ENCODE data around the gene PCSK6.
A peak's percentile ranks its signal among the peaks of the same experiment; 100 is the strongest.
"Not testable (repeated sequence)": the region's sequence is repeated elsewhere in the genome, so short reads cannot be mapped to it uniquely, and the experiment has no call there.

Gene PCSK6

DNA sequence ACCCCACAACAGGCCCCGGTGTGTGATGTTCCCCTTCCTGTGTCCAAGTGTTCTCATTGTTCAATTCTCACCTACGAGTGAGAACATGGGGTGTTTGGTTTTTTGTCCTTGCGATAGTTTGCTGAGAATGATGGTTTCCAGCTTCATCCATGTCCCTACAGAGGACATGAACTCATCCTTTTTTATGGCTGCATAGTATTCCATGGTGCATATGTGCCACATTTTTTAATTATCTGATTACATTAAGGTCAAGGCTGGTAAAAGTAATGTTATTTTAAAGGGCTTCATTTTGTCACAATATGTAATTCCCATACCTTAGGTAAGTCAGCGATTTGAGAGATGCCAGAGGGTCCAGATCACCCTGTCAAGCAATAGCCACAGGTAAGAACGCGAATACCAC lies 202.2 kb downstream of the PCSK6 start:
- not testable (repeated sequence) for DNase-seq (ENCODE audit: low read depth in 1 of 2, low spot score in 1 of 2)

DNA sequence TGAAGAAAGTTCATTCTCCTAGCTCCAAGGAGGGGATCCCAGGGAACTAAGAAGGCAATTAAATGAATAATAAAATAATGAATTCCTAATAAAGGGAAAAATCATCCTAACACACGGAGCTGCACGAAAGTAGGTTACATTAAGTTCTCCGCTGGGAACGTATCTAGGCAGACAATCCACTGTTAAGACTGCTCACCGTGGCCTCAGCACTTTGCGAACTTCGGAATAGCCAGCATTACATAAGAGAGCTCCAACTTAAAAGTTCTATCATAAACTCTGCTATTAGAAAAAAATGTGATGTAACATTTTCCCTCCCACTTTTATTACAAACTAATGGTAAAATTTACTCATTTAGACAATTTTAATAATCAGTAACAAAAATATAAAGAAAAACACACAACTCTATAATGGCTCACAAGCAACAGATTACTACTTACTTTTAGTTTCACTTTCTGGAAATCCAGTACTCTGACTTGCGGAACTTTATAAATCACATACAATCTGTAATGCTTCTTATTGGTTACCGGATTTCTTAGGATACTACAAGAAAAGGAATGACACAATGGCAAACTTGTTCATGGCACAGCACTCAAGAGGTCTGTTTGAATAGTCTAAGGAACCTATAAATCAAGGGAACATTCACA lies 202.9 kb downstream of the PCSK6 start:
- DNase-seq (ENCODE audit: low read depth in 1 of 2, low spot score in 1 of 2), result no peak

DNA sequence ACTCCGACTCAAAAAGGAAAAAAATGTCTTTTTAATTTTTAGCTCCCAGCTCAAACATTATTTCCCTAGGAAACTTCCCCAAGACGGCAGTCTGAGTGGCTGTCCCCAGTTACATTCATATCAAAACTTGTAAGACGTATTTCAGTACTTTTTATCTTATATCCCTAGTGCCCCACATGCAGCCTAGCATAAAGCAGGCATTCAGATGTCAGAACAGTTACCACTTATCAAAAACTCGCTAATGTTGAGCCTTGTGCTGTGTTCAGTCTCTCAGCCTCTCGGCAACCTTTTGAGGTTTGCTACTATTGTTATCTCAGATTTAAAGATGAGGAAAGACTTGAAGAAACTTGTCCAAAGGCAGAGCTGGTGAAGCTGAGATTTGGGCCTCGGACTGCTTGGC lies 205.6 kb downstream of the PCSK6 start:
- DNase-seq (ENCODE audit: low read depth in 1 of 2, low spot score in 1 of 2), result no peak

DNA sequence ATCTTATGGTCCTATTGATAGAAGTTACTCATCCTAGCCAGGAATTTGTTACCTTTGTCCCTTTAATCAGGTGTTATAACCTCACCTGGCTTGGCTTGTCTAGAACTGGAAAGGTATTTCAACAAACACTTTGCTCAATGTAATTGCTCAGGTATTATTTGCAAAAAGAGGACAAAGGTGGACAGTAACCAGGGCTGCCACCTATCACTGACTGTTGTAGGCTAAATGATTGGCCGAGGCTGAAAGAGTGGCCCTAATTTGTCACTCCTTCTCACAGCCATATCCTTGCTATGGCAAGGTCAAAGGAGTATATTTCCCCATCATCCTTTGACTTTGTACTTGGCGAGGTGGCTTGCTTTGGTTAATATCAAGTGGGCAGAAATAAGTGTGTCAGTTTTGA lies 209.5 kb downstream of the PCSK6 start:
- DNase-seq (ENCODE audit: low read depth in 1 of 2, low spot score in 1 of 2), result no peak

DNA sequence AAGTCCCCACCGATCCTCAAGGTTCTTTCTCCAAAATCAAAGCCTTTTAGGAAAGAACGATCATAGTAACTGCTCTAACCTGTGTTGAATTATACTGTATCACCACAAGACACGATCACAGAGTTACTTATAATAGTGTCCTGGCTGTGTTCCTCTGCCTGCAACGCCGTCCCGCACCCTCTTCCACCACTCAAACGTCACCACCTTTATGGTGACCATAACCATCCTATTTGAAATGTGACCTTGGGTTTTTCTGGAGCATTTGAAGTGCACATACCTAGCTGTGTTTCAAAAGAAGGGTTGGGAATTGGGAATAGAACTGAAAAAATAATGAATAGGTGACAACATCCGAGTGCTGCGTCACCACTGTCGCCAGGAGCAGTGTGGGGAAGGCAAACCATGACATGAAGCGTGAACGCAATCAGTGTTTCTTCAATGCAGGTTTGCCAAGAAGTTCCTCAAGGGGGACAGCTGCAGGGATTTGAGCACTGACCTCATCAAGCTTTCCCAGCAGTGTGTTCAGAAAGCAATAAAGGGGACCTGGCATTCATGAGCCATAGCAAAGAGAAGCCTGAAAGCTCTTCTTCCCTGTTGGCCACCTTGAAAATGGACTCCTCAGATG lies 211.5 kb downstream of the PCSK6 start:
- DNase-seq (ENCODE audit: low read depth in 1 of 2, low spot score in 1 of 2), result no peak

DNA sequence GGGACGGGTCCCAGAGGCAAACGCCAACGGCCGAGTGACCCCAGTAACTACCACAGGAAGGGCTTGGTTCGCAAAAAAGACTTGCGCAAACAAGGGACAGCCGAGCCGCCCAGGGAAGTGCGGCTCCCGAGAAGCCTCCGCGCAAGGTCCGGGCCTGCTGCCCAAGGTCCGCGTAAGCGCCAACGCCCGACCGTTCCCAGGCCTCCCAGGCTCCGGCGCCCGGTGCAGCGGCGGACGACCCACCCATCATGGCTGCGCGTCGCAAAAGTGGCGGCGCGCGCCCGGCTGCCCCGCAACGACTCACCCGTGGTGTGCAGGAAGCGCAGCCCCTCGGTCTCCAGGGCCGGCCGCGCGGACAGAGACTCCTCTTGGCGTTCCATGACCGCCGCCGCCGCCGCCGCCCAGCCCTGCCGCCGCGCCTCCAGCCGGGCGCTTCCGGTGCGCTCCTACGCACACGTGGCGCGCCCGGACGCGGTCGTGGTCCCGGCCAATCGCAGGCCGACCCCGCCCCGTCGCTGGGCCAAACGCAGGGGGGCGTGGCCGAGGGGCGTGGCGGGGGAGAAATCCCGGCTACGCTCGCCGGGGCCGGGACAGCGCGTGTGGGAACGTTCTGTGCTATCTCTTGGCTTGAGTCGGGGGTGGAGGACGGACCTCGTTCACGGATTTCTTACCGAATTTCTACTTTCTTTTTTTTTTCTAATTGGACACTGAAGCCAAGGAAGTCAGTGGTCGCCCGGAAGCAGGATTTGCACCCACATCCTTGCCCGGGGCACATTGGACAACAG lies 212.3 kb downstream of the PCSK6 start, which contains the start of gene SELENOS:
SELENOS (minus strand) TSS at position 448 of the 785 bp plus-strand sequence; CDS start at position 380, 68 bp downstream.
- DNase-seq (ENCODE audit: low read depth in 1 of 2, low spot score in 1 of 2), result peak; percentile 74 to 84

DNA sequence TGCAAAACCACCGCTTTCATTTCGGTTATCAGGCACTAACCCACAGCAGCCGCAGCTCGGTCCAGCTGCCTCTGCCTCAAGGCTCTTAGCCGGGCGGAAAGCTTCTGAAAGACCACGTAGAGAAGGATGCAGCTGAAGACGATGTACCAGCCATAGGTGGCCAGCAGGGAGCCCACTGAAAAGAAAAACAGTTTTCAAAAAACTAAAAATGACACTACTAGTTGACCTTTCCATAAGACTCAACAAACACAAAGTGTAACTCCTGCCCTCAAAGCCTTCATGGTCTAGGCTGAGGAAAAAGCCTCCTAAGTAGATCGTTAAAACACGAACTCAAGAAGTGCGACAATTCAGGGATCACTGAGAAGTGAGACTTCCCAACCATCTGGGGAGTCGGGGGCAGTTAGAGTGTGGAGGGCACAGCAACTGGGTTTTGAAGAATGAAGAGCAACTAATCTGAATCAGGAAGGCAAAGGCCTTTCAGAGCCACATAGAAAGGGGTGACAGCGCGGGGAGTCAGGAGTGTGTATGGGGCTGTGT lies 212.9 kb downstream of the PCSK6 start:
- DNase-seq (ENCODE audit: low read depth in 1 of 2, low spot score in 1 of 2), result no peak

DNA sequence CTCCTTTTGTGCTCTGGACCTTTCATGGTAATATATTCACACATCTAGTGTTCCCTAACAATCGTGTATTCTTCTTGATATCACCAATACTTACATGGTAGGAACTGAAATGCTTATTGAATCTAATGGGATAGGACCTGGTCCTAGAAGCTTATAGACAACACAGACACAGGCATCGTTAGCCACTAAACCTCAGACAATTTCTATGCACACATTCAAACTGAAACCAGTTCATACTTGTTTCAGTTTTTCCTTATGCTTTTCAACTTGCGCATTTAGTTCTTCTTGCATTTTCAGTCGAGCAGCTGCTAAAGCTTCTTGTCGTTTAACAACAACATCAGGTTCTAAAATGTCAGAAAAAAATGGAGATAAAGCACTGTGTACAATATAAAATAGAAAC lies 214.5 kb downstream of the PCSK6 start:
- DNase-seq (ENCODE audit: low read depth in 1 of 2, low spot score in 1 of 2), result no peak

DNA sequence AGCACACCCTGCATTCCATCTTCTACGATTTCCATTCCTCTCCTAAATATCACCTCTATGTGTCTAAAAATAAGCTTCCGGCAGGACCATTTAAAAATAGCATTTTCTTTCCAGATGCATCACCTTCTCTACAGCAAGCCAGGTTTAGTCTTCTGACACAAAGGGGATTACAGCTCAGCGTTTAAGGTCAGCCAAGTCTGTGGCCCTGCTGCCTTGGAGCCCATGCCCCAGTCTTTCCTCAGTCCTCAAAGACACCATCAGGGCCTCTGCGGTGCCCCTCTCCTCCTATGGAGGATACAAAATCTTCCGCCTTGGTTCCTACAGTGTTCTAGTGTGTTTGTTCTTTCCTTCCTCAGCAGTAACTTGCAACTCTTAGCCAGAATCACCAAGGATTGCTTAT lies 216.0 kb downstream of the PCSK6 start:
- DNase-seq (ENCODE audit: low read depth in 1 of 2, low spot score in 1 of 2), result no peak

DNA sequence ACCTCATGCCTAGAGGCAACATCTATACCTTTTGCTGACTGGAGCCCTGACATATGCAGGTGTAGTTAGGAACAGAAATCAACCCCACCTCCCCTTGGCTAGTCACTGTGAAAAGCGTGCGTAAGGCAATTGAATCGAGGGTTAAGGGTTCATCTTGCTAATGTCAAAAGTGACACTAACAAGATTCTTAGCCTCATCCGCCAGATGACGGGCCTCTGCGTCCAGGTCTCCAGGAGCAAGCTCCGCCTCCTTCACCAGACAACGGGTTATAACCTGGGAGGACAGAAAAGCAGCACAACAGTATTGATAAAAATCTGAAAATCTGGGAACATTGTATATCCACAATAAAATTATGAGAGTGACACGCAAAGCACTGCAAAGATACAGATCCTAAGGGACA lies 216.9 kb downstream of the PCSK6 start:
- DNase-seq (ENCODE audit: low read depth in 1 of 2, low spot score in 1 of 2), result no peak

DNA sequence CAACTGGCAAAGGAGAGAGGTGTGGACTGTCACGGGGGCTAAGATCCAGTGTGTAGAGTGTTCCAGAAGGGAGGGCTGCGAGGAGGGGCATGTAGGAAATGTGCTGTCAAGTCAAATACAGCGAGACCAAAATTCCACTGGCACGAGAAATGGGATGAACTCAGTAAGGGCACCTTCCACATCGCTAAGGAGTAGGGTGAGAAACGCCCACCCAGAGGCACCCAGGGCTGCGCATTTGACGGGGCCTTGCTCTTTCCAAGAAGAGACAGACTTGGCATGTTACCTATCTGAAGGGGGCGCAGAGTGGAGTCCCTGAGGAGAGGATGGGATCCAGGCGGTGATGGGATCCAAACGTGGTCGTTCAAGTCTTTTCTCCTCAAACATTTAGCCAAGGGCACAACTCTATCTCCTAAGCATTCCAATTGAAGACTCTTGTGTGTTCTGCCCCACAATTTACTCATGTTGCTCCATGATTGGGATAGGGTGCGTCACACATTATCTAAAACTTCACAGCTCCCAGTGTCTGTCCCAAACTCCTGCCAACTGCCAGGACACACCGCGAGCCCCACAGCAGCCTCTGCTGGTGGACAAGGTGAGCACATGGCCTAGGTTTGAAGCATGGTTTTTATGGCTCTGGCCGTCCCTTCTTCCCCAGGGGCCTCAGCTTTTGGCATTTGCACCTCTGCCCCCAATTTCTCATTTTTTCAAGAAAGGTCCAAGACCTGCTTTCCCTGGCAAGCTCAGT lies 219.9 kb downstream of the PCSK6 start:
- no peak for DNase-seq (ENCODE audit: low read depth in 1 of 2, low spot score in 1 of 2)

DNA sequence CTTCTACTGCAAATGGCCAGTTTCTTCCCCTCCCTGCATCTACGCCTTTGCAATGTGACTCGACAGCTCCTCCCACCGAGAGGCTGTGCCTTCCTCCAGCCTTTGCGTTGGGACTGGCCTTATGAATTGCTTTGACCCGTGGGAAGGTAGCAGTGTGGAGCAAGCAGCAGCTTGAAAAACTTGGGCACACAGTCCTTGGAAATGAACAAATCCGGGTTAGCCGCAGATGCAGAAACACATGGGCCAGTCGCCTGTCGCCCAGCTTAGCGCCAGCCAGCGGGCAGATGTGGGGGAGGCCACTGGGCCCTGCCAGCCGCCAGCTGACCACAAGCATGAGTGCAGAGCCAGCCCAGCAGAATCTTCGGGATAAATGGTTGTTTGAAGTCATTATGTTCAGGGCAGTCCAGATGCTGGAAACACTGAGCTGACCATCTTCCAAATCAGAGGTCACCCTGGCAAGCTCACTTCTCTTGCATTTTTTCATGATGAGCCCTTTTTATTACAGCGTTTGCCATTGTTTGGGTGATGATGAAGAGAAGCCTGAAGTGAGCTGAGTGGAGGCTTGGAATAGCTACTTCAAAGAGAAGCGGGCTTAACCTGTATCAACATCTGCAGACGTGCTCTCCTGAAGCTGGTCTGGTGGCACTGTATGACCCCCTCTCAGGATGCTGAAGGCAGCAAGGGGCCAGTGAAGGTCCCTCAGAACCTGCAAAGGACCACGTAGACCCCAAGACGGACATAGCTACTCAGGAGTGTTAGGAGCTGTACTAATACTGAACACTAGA lies 222.0 kb downstream of the PCSK6 start:
- DNase-seq (ENCODE audit: low read depth in 1 of 2, low spot score in 1 of 2), result no peak

DNA sequence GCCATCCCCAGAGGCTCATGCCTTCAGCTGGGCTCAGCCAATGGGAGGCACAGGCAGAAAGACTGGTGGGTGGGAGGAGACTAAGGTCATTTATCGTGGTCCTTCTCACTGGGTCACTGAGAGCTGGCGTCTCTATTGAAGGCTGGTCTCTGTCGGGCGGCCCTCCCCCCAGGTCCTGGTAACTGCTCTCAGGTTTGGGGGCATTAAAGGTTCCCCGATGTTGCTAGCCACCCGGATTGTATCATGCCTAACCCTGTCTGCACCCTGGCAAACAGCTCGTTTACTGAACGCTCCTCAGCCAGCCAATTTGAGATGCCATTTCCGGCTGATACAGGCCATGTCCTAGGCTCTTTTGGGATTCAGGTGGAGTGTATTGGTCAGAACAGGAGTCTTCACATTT lies 222.7 kb downstream of the PCSK6 start:
- no peak for DNase-seq (ENCODE audit: low read depth in 1 of 2, low spot score in 1 of 2)

DNA sequence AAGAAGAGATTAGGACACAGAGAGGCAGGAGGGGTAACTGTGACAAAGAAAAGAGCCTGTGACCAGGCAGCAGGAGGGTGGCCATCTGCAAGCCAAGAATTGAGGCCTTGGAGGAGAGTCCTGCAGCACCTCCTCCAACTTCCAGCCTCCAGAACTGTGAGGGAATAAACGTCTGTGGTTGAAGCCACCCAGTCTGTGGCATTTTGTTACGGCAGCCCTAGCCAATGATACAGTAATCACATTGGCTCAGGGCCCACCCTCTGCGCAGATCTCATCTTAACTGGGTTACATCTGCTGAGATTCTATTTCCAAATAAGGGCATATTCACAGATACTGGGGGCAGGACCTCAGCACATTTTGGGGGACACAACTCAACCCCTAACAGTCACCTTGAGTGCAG lies 223.5 kb downstream of the PCSK6 start:
- no peak for DNase-seq (ENCODE audit: low read depth in 1 of 2, low spot score in 1 of 2)

DNA sequence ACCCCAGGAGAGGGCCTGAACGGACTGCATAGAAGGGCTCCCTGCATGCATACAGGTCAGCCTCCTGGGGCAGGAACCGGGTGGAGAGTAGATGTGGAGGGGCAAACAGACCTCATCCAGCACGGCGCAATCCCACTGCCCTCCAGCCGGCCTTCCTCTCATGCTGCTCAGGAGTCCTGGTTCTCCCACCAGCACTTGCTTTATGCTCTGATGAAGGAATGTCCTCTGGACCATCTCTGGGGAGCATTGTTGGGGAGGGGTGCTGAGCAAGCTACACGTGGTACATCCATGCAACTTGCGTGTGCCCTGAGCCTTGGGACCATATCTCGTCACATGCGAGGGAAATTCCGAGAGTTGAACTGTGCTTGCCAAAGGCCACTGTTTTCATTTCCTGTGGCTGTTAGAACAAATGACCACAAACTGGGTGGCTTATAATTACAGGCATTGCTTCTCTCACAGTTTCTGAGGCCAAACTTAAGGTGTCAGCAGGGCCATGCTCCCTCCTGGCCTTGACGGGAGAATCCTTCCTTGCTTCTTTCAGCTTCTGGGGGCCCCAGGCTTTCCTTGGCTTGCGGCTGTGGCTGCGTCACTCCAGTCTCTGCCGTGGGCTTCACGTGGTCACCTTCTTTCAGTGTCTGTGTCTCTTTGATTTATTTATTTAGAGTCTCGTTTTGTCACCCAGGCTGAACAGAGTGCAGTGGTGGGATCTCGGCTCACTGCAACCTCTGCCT lies 224.4 kb downstream of the PCSK6 start:
- no peak for DNase-seq (ENCODE audit: low read depth in 1 of 2, low spot score in 1 of 2)

DNA sequence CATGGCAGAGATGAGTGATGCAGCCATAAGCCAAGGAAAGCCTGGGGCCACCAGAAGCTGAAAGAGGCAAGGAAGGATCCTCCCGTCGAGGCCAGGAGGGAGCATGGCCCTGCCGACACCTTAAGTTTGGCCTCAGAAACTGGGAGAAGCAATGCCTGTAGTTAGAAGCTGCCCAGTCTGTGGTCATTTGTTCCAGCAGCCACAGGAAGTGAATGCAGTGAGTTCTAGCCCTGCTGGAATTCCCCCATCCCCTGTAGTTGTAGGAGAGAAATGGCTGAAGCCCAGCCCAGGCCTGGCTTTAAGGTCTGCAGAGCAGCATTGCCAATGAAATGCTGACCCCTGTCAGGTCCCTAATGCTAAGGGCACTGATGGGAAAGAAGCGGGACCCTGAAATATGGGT lies 225.5 kb downstream of the PCSK6 start:
- no peak for DNase-seq (ENCODE audit: low read depth in 1 of 2, low spot score in 1 of 2)

DNA sequence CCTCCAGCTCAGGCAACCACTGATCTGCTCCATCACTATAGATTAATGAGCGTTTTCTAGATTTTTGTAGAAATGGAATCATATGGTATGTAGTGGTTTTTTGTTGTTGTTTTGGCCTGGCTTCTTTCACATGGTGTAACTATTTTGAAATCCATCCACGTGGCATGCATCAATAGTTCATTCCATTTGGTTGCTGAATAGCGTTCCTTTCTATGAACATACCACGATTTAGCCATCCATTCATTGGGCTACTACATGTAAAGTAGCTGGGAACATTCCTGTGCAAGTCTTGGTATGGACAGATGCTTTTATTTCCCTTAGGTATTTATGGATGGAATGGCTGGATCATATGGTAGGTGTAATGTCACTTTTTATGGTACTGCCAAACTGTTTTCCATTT lies 227.0 kb downstream of the PCSK6 start:
- no peak for DNase-seq (ENCODE audit: low read depth in 1 of 2, low spot score in 1 of 2)

DNA sequence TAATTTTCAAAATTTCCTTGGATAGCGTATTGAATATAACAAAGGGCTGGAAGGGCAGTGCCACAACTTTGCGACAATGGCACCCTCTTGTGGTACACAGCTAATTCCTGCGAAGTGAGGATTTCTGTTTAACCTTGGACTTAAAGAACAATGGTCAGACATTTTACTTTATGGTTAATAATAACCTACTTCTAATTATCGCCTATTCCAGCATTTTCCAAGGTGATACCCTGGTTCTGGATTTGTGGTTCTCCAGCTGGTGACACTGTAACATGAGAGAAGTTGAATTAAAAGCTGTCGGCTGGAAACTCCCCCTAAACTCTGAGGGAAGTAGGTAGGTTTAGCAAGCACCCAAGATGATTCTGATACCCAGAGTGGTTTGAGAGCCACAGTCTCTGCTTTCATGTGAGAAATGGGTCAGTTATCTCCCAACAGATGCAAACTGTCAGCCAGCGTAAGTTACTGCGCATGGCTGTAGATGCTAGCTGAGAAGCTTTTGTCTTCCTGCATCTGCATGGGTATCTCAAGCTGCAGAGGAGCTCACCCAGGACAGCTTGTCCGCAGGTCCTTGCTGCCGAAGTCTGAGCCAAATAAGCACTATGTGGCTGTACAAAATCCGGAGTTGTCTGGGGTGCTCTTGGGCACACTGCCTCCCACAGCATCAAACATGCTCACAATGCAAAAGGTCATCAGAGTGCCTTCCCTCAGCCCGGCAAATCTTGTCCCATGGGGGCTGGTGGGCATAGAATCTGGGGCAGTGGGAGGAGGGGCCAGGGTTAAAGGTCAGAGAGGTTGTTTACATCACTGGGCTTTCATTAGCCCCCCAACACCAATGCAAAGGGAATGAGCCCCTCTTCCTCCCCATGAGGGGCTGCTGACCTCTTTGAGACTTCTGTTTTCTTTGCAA lies 231.0 kb downstream of the PCSK6 start:
- no peak for DNase-seq (ENCODE audit: low read depth in 1 of 2, low spot score in 1 of 2)

DNA sequence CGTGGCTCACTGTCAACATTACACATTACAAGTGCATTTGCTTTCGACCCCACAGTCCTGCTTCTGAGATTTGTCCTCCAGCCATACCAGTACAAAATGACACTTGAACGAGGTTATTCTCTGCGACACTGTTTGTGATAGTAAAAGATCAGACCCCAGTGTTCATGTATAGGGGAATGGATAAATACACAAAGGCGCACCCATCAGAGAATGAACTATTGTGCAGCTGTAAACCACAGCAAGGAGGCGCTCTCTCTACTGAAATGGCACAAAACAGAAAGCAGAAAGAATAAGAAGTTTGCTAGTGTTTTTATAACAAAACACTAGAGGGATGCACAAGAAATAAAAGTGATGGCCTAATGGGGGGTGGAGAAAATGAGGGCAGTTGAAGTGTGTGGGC lies 232.8 kb downstream of the PCSK6 start:
- no peak for DNase-seq (ENCODE audit: low read depth in 1 of 2, low spot score in 1 of 2)

Data from activated T-helper 1 cell treated with anti-CD3 and anti-CD28 coated beads, Interleukin-2, amount 50 U/mL, for 16 hours (primary cell).